ENCODE data around the gene PTPRG.

- no peak for TF ChIP-seq SIN3A (IDR thresholded peaks at IDR 0.05; ENCODE audit: borderline replicate concordance, insufficient read depth, low read length)
- no peak for TF ChIP-seq POLR2AphosphoS5 (IDR thresholded peaks at IDR 0.05; ENCODE audit: low read depth, low read length)
- TF ChIP-seq FOXP2 (optimal IDR thresholded peaks at IDR 0.05; ENCODE audit: borderline replicate concordance, extremely low read depth, extremely low read length, insufficient read depth): no peak
- no peak for TF ChIP-seq TAF1 (IDR thresholded peaks at IDR 0.05; ENCODE audit: borderline replicate concordance, insufficient read depth, low read length)
These were observed 676.6 kb downstream of the PTPRG start for GRCh38 chr3:62238003-62238402.

Measured in PFSK-1 (cell line).